ENCODE results near the gene MAP7D1.

MAP7D1 gene

DNA sequence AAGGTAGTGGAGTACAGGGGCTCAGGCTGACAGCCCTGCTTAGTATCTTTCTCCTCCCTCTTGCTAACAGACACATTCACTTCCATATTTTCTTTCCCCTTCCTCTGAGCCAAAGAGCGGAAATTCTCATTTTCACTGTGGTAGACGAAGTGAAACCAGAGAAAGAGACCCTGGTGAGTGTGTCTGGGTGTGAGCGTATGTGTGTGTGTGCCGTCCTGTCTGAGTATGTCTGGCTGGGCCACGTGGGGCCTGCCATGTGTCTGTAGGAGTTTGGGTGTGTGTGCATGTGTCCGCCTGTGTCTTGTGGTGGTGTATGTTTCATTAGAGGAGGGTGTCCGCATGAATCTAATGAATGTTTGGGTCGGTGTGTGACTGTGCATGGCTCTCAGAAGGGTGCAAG, 32.6 kb upstream of the MAP7D1 start:
- DNase-seq (ENCODE audit: low spot score in 2 of 2) (no peak), ATAC-seq (peak; percentile 55)
- no peaks in the 10 kb centered on the region for H3K9me3 Mint-ChIP-seq
- peaks cover 39% of the 10 kb centered on the region for H3K4me1 Mint-ChIP-seq
- H3K27ac Mint-ChIP-seq: no peak overlapping the region
- no peaks in the 10 kb centered on the region for H3K36me3 Mint-ChIP-seq
- H3K4me3 Mint-ChIP-seq: no peak overlapping the region

GRCh38 chr1:36124404-36125128, 31.4 kb upstream of the MAP7D1 start:
- DNase-seq (ENCODE audit: low spot score in 2 of 2) (no peak), ATAC-seq (no peak)
- peak overlapping the region; percentile 53 for H3K4me3 Mint-ChIP-seq
- H3K9me3 Mint-ChIP-seq: no peaks in the 10 kb centered on the region
- H3K36me3 Mint-ChIP-seq: no peaks in the 10 kb centered on the region
- H3K27ac Mint-ChIP-seq: no peak overlapping the region
- peaks cover 39% of the 10 kb centered on the region for H3K4me1 Mint-ChIP-seq

GRCh38 chr1:36125129-36125991, 30.6 kb upstream of the MAP7D1 start, which contains the start of gene COL8A2:
TSS of gene COL8A2 (minus strand) at chr1:36125222. CDS start at chr1:36100242, 24,980 bp downstream.
- Mint-ChIP-seq H3K36me3 (no peaks in the 10 kb centered on the region), H3K9me3 (no peaks in the 10 kb centered on the region), H3K4me1 (peaks cover 39% of the 10 kb centered on the region), H3K4me3 (peak within 1 kb of the TSS; percentile 53), H3K27ac (peak within 1 kb of the TSS; percentile 74)
- ATAC-seq (no peak), DNase-seq (ENCODE audit: low spot score in 2 of 2) (no peak)

DNA sequence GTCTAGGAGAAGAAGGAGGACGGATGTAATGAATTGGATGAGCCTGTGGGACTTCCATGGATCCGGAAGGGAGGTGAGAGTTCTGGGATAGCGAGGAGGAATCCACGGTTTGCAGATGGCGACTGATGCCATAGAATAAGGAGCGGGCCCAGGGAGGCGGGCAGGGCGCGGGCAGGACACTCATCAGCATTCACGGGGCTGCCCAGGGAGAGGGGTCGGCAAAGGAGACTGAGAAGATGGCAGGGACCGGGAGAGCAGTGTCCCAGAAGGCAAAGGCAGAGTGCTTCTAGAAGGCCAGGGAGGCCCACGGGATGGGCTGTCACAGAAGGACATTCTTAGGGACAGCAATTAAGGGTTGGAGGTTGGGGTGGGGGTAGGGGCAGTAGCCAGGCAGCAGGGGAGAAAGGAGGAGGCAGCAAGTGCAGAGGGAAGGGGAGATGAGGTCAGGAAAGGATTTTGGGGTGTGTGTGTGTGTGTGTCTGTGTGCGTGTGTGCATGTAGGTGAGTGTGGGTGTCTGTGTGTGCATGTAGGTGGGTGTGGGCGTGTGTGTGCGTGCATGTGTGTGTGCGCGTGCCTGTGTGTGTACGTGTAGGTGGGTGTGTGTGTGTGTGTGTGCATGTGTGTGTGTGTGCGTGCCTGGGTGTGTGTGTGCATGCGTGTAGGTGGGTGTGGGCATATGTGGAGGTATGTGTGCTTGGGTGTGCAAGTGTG, 29.8 kb upstream of the MAP7D1 start:
- H3K27ac Mint-ChIP-seq: peak overlapping the region; percentile 74
- H3K9me3 Mint-ChIP-seq: no peaks in the 10 kb centered on the region
- H3K4me3 Mint-ChIP-seq: peak overlapping the region; percentile 48
- DNase-seq (ENCODE audit: low spot score in 2 of 2) (no peak), ATAC-seq (no peak)
- H3K4me1 Mint-ChIP-seq: peaks cover 39% of the 10 kb centered on the region
- no peaks in the 10 kb centered on the region for H3K36me3 Mint-ChIP-seq

DNA sequence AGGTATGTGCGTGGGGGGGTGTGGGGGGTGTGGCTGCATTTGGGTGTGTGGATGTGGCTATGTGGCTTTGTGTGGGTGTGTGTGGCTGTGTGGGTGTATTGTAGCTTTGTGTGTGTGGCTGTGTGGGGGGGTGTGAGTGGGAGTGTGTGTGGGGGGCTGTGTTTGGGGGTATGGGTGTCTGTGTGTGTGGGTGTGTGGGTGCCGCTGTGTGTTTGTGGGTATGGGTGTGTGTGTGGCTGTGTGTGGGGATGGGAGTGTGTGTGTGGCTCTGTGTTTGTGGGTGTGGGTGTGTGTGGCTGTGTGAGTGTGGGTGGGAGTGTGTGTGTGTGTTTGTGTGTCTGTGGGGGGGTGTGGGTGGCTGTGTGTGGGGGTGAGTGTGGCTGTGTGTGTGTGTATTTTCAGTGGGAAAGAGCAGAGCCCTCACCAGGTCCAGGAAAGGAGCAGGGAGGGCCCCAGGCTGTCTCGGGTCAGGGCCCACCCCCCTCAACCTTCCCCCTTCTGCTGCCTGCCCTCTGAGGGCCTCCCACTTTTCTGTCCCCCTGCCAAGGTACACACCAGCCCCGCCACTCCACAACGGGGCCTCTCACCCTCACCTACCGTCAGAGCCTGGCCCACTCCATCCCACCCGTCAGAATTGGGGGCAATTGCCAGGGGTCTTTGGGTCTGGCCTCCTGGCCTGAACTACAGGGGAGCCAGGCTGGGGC, 29.0 kb upstream of the MAP7D1 start:
- peaks cover 39% of the 10 kb centered on the region for H3K4me1 Mint-ChIP-seq
- no peak overlapping the region for H3K4me3 Mint-ChIP-seq
- H3K36me3 Mint-ChIP-seq: no peaks in the 10 kb centered on the region
- DNase-seq (ENCODE audit: low spot score in 2 of 2) (no peak), ATAC-seq (no peak)
- peak overlapping the region; percentile 74 for H3K27ac Mint-ChIP-seq
- H3K9me3 Mint-ChIP-seq: no peaks in the 10 kb centered on the region

DNA sequence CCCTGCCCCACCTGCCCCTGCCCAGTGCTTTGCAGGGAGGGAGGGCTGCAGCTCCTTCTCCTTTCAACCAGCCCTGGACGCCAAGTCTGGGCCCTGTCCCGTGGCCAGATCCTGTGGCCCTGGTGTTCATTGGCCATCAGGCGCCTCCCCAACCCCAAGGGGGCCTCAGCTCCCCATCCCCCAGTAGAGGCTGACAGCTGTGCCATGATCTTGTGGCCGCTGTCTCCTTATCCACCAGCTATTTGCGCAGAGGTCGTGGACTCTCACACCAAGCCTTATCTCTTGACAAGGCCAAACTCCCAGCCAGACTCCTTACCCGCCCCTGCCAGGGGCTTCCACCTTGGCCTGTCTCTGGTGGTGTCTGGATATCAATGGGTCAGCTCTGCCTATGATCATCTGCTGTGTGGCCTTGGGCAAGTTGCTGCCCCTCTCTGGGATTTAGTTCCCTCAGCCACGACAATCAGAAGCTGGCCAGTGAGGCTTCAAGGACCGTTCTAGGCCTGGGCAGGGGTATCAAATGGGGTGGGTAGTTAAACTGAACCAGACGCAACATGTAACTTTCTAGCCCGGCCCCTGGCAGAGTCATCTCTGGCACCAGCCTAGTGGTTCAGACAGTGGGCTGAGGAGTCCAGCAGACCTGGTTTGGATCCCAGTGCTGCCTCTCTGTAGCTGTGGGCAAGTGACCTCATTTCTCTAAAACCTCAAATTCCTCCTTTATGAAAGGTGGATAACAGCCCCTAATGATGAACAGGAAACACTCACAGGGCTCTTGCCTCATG, 27.6 kb upstream of the MAP7D1 start:
- Mint-ChIP-seq H3K4me1 (peaks cover 32% of the 10 kb centered on the region), H3K4me3 (no peak overlapping the region), H3K9me3 (no peaks in the 10 kb centered on the region), H3K36me3 (no peaks in the 10 kb centered on the region), H3K27ac (no peak overlapping the region)
- DNase-seq (ENCODE audit: low spot score in 2 of 2) (no peak), ATAC-seq (no peak)

DNA sequence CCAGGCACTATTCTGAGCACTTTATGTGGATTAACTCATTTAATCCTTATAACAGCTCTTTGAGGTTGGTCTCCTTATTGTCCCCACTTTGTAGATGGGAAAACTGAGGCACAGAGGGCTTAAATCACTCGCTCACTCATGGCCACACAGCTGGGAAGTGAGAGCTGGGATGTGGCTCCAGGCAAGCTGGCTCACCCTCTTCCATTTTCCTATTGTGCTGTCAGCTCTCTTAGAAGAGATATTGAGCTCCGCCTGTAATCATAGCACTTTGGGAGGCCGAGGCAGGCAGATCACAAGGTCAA, 27.1 kb upstream of the MAP7D1 start:
- Mint-ChIP-seq H3K36me3 (no peaks in the 10 kb centered on the region), H3K4me1 (peaks cover 28% of the 10 kb centered on the region), H3K4me3 (no peak overlapping the region), H3K9me3 (no peaks in the 10 kb centered on the region), H3K27ac (no peak overlapping the region)
- DNase-seq (ENCODE audit: low spot score in 2 of 2): no peak
- ATAC-seq: no peak

- Mint-ChIP-seq H3K4me3 (no peak overlapping the region), H3K36me3 (peaks cover 10% of the 10 kb centered on the region)
Observed at GRCh38 chr1:36132029-36132428, 23.9 kb upstream of the MAP7D1 start.

GRCh38 chr1:36133484-36133883, 22.5 kb upstream of the MAP7D1 start:
- Mint-ChIP-seq H3K4me3 (no peak overlapping the region), H3K9me3 (no peaks in the 10 kb centered on the region), H3K27ac (no peak overlapping the region), H3K4me1 (peaks cover 10% of the 10 kb centered on the region), H3K36me3 (peaks cover 24% of the 10 kb centered on the region)
- DNase-seq (ENCODE audit: low spot score in 2 of 2): no peak
- no peak for ATAC-seq

More at GRCh38 chr1:36132029-36132428, 23.9 kb upstream of the MAP7D1 start:
- Mint-ChIP-seq H3K27ac (no peak overlapping the region), H3K9me3 (no peaks in the 10 kb centered on the region), H3K4me1 (peaks cover 14% of the 10 kb centered on the region)
- ATAC-seq: no peak
- DNase-seq (ENCODE audit: low spot score in 2 of 2): no peak

- peaks cover 30% of the 10 kb centered on the region for H3K36me3 Mint-ChIP-seq
- ATAC-seq: no peak
- H3K9me3 Mint-ChIP-seq: no peaks in the 10 kb centered on the region
- peaks cover 10% of the 10 kb centered on the region for H3K4me1 Mint-ChIP-seq
- H3K27ac Mint-ChIP-seq: no peak overlapping the region
- DNase-seq (ENCODE audit: low spot score in 2 of 2): no peak
- no peak overlapping the region for H3K4me3 Mint-ChIP-seq
Observed at GRCh38 chr1:36134031-36134430, 21.9 kb upstream of the MAP7D1 start.

- no peaks in the 10 kb centered on the region for H3K9me3 Mint-ChIP-seq
Observed at GRCh38 chr1:36134505-36135329, 21.2 kb upstream of the MAP7D1 start.

DNA sequence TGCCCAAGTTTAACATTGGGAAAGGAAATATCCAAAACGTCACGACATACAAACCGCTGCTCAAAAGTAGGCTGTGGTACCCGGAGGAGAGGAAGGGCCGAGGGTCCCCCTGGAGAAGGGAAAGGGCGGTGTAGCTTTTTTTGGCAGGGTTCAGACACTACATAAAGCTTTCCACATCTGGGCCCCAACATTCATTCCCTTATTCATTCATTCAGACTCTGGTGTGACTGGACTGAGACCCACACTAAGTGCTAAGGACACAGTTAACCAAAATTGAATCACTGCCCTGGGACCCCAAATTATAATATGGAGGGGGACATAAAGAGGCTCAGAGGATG, 20.7 kb upstream of the MAP7D1 start:
- peaks cover 15% of the 10 kb centered on the region for H3K4me1 Mint-ChIP-seq
- H3K9me3 Mint-ChIP-seq: no peaks in the 10 kb centered on the region
- ATAC-seq (no peak), DNase-seq (ENCODE audit: low spot score in 2 of 2) (no peak)
- H3K27ac Mint-ChIP-seq: no peak overlapping the region
- no peak overlapping the region for H3K4me3 Mint-ChIP-seq
- peaks cover 43% of the 10 kb centered on the region for H3K36me3 Mint-ChIP-seq

More at GRCh38 chr1:36134505-36135329, 21.2 kb upstream of the MAP7D1 start:
- Mint-ChIP-seq H3K27ac (peak overlapping the region; percentile 43), H3K4me1 (peaks cover 10% of the 10 kb centered on the region), H3K36me3 (peaks cover 37% of the 10 kb centered on the region), H3K4me3 (no peak overlapping the region)
- DNase-seq (ENCODE audit: low spot score in 2 of 2) (peak; percentile 33 to 71), ATAC-seq (peak; percentile 78)

- H3K27ac Mint-ChIP-seq: peak overlapping the region; percentile 43
- DNase-seq (ENCODE audit: low spot score in 2 of 2) (no peak), ATAC-seq (no peak)
- peaks cover 46% of the 10 kb centered on the region for H3K36me3 Mint-ChIP-seq
- H3K4me3 Mint-ChIP-seq: no peak overlapping the region
- H3K9me3 Mint-ChIP-seq: no peaks in the 10 kb centered on the region
- H3K4me1 Mint-ChIP-seq: peaks cover 20% of the 10 kb centered on the region
Observed at GRCh38 chr1:36135796-36136195, 20.2 kb upstream of the MAP7D1 start.

- peaks cover 27% of the 10 kb centered on the region for H3K4me1 Mint-ChIP-seq
- peak overlapping the region; percentile 43 for H3K27ac Mint-ChIP-seq
- DNase-seq (ENCODE audit: low spot score in 2 of 2): no peak
Observed at GRCh38 chr1:36136535-36136934, 19.4 kb upstream of the MAP7D1 start.

More at GRCh38 chr1:36136535-36136934, 19.4 kb upstream of the MAP7D1 start:
- Mint-ChIP-seq H3K4me3 (no peak overlapping the region), H3K9me3 (no peaks in the 10 kb centered on the region), H3K36me3 (peaks cover 46% of the 10 kb centered on the region)
- ATAC-seq: no peak
